H1 (cell line): ENCODE data around the gene GID8. TPM values are rescaled to one million over a fixed set of nuclear protein-coding genes. Genes with fewer than 3 reads are reported as not detected.

Experiments used
- polyA plus RNA-seq, 7 experiments: library from polyadenylated mRNA; depleted of rRNA in 3 of 7; stranded (reverse) in 5 of 7; unstranded in 2 of 7; fragments of >200 nt in 5 of 7; fragments of 200-250 nt in 2 of 7; gene quantifications; 1 replicate in 5 of 7; 2 replicates in 1 of 7; 4 replicates in 1 of 7; pipeline versions ENCODE4 v1.2.1 to v1.2.3, GENCODE V29; 2011 to 2013; ENCODE audit warnings: missing spikeins in 2 of 7, mixed read lengths in 2 of 7
- total RNA-seq: library from RNA; stranded (reverse); fragmentation: NEBNext Ultra II Directional; extraction: Animal tissue kit (Norgen Biotek cat#: 25700); gene quantifications from 2 replicates; pipeline ENCODE4 v1.2.1, GENCODE V29; 2021
- TF ChIP-seq, protein P1 (sequence below): fragments of 300-600 bp; sonication (generic); IDR thresholded peaks from 2 replicates; pipeline ENCODE4 v1.7.1; 2012; ENCODE audit warnings: low read length, moderate library complexity, mild to moderate bottlenecking, inconsistent platforms; ENCODE audit not compliant: insufficient replicate concordance

GID8 gene
- total and polyA plus RNA-seq, 2 of the 8 experiments (the other 6 are each of a cell fraction or from before 2014, with no cell fraction given): 39.7 to 72.9 TPM

DNA sequence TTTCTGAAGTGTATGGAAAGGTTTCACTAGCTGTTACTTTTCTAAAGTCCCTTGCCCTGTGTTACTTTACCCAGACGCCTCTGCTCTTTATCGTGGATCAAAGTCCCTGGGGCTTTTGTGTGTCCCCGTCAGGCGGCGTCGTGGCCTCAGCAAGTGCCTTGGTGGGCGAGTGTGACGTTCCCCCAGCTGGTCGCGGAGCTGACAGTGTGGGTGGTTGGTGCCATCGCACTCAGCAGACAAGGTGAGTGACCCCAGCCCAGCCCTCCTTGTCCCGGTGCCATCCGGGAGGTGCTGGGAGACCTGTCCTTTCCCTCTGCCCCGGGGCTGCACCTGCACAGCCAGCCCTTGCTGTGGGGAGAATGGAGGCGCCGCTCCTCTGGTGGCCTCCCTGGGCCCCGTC, 49.0 kb upstream of the GID8 start (continued):
- TF ChIP-seq, protein P1, sequence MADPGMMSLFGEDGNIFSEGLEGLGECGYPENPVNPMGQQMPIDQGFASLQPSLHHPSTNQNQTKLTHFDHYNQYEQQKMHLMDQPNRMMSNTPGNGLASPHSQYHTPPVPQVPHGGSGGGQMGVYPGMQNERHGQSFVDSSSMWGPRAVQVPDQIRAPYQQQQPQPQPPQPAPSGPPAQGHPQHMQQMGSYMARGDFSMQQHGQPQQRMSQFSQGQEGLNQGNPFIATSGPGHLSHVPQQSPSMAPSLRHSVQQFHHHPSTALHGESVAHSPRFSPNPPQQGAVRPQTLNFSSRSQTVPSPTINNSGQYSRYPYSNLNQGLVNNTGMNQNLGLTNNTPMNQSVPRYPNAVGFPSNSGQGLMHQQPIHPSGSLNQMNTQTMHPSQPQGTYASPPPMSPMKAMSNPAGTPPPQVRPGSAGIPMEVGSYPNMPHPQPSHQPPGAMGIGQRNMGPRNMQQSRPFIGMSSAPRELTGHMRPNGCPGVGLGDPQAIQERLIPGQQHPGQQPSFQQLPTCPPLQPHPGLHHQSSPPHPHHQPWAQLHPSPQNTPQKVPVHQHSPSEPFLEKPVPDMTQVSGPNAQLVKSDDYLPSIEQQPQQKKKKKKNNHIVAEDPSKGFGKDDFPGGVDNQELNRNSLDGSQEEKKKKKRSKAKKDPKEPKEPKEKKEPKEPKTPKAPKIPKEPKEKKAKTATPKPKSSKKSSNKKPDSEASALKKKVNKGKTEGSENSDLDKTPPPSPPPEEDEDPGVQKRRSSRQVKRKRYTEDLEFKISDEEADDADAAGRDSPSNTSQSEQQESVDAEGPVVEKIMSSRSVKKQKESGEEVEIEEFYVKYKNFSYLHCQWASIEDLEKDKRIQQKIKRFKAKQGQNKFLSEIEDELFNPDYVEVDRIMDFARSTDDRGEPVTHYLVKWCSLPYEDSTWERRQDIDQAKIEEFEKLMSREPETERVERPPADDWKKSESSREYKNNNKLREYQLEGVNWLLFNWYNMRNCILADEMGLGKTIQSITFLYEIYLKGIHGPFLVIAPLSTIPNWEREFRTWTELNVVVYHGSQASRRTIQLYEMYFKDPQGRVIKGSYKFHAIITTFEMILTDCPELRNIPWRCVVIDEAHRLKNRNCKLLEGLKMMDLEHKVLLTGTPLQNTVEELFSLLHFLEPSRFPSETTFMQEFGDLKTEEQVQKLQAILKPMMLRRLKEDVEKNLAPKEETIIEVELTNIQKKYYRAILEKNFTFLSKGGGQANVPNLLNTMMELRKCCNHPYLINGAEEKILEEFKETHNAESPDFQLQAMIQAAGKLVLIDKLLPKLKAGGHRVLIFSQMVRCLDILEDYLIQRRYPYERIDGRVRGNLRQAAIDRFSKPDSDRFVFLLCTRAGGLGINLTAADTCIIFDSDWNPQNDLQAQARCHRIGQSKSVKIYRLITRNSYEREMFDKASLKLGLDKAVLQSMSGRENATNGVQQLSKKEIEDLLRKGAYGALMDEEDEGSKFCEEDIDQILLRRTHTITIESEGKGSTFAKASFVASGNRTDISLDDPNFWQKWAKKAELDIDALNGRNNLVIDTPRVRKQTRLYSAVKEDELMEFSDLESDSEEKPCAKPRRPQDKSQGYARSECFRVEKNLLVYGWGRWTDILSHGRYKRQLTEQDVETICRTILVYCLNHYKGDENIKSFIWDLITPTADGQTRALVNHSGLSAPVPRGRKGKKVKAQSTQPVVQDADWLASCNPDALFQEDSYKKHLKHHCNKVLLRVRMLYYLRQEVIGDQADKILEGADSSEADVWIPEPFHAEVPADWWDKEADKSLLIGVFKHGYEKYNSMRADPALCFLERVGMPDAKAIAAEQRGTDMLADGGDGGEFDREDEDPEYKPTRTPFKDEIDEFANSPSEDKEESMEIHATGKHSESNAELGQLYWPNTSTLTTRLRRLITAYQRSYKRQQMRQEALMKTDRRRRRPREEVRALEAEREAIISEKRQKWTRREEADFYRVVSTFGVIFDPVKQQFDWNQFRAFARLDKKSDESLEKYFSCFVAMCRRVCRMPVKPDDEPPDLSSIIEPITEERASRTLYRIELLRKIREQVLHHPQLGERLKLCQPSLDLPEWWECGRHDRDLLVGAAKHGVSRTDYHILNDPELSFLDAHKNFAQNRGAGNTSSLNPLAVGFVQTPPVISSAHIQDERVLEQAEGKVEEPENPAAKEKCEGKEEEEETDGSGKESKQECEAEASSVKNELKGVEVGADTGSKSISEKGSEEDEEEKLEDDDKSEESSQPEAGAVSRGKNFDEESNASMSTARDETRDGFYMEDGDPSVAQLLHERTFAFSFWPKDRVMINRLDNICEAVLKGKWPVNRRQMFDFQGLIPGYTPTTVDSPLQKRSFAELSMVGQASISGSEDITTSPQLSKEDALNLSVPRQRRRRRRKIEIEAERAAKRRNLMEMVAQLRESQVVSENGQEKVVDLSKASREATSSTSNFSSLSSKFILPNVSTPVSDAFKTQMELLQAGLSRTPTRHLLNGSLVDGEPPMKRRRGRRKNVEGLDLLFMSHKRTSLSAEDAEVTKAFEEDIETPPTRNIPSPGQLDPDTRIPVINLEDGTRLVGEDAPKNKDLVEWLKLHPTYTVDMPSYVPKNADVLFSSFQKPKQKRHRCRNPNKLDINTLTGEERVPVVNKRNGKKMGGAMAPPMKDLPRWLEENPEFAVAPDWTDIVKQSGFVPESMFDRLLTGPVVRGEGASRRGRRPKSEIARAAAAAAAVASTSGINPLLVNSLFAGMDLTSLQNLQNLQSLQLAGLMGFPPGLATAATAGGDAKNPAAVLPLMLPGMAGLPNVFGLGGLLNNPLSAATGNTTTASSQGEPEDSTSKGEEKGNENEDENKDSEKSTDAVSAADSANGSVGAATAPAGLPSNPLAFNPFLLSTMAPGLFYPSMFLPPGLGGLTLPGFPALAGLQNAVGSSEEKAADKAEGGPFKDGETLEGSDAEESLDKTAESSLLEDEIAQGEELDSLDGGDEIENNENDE: no peak
